HG03064 (cell line): ENCODE data around the gene PVALEF.
"Not testable (repeated sequence)": the region's sequence is repeated elsewhere in the genome, so short reads cannot be mapped to it uniquely, and the experiment has no call there.

Source experiments
- ATAC-seq: cut with Tn5 transposase; IDR thresholded peaks from one replicate; pipeline ENCODE4 v1.9.1; 2021; ENCODE audit warnings: low read depth; ENCODE audit not compliant: unreplicated experiment

Gene PVALEF

DNA sequence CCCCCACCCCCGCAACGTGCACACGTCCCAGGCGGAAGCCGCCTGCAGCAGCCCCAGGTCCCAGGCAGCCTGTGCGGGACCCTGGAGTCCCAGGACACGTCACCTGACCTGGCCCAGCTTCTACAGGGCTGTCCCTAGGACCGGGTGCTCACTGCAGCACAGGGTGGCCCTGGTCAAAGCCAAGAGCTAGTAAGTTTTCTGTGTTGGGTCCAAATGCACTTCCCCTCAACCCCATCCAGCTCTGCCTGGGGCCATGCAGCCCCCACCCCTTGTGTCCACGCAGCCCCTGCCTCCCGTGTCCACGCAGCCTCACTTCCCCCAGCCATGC, 22.1 kb upstream of the PVALEF start:
- no peak for ATAC-seq

DNA sequence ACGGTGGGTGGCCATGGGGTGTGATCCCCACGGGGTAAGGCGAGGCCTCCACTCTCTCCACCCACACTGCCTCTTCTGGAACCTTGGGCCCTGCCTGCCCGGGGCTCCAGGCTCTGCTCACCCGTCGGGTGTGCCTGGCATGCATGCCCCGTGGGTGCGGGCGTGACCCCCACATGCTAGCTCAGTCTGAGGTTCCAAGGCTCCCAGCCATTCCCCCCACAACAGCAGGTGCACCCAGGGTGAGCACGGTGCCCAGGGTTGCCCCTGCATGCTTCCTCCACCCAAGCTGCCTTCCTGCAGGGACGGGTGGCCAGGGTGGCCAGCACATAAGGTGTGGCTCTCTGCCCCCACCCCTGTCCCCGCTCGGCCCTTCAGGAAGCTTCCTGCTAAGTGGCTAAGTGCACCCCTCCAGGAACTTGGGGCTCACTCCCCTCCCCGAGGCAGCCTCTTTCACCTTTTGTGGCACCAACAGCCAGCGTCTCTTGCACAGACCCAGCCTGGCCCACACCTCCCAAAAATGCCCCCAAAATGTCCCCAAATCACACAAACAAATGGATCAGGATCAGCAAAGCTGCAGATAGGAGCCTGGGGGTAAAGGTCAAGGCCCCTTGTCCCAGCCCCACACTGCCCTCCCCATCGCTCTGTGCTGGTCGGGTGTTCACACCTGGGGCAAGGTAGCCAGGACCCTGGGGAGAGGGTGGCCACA, 21.4 kb upstream of the PVALEF start:
- ATAC-seq: no peak

DNA sequence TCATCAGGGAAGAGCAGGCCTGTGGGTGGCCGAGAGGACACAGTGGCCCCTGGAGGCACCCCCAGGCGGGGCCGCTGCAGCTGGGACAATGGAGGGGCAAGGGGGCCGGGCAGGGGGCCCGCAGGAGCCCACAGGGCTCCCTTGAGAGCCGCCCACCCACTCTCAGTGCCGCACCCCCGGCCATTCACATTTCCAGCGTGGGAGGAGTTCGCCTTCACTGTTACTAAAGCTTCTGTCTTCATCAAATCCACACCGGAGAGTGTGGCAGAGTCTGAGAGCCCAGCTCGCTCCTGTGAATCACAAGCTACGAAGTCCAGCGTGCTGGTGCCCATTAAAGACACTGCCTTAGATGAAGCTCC, 20.9 kb upstream of the PVALEF start:
- ATAC-seq: no peak

- ATAC-seq: not testable (repeated sequence)
Measured at GRCh38 chr17:81146208-81146607, 19.1 kb upstream of the PVALEF start.

DNA sequence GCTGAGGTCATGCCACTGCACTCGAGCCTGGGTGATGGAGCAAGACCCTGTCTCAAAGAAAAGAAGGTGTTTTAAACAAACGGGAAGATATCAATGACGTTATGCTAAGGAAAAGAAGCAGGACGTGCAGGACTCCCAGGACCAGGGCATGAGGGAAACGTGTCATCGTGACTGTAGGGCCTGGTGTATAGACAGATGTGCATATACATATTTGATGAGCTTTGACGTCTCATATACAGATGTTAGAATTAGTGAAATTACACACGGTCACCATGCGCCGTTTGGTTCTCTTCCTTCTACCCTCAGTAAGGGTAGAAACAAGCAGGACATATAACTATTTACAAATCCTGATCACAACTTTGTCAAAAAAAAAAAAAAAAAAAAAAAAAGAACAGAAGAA, 17.6 kb upstream of the PVALEF start:
- no peak for ATAC-seq

DNA sequence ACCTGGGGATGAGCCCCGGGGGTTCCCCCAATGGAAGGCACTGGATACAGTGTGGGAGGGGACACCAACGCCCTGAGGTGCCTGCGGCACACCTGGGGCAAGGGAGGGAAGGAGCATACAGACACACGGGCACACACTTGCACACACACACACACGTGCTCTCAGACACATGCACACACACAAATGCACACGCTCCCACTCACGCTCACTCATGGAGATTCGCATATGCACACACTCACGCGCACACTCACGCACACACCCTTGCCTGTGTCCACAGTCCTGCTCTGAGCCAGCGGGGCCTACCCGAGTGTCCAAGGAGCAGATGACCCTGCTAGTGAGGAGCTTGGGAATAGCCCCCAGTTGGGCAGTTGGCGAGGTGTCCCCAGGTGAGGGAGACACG, 16.7 kb upstream of the PVALEF start:
- no peak for ATAC-seq

- ATAC-seq: no peak
Measured at GRCh38 chr17:81148986-81149533, 16.2 kb upstream of the PVALEF start.

DNA sequence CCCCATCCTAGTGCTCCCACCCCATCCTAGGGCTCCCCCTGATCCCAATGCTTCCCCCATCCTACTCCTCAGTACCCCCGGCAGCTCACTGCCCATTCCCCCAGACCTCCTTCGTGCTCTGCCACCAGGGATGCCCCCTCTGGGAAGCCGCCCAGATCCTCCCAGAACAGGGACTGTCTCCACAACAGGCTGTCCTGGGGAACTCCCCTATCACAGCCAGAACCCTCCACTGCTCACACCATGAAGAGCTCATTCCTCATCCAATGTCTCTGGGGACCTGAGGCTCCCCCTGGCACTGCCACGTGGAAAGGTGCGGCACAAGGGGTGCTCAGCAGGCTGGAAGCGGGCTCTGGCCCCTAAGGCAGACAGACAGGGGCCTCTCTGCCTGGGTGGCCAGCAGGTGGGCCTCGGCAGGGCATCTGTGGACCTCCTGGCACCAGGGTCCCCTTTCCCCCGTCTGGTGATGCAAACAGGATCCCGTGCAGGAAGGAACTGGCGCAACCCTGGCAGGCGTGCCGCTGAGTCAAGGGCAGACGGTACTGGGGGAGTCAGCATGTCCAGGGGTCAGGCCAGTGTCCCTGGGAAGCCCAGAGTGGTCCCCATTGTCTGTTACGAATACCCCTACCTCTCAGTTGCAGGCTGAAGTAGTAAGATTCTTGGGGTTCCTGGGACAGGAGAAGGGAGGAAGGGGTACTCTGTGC, 14.8 kb upstream of the PVALEF start:
- ATAC-seq: no peak

GRCh38 chr17:81151278-81151677, 14.0 kb upstream of the PVALEF start:
- ATAC-seq: no peak

DNA sequence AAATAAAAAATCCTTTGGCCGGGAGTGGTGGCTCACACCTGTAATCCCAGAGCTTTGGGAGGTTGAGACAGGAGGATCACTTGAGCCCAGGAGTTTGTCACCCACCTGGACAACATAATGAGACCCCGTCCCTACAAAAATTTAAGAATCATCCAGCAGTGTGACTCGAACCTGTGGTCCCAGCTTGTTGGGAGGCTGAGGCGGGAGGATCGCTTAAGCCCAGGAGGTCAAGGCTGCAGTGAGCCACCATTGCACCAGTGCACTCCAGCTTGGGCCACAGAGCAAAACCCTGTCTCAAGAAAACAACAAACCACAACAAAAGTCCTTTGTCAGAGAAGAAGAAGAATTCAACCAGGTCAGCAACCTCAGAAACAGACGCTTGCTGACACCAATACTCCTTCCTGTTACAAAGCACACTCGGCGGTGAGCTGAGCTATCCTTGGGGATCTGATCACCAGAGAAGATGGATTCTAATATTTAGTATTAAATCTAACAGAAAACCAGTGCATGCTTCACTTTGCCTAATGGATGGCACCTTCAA, 12.9 kb upstream of the PVALEF start:
- no peak for ATAC-seq

GRCh38 chr17:81153340-81153803, 11.9 kb upstream of the PVALEF start:
- no peak for ATAC-seq

GRCh38 chr17:81154016-81154415, 11.3 kb upstream of the PVALEF start:
- not testable (repeated sequence) for ATAC-seq

DNA sequence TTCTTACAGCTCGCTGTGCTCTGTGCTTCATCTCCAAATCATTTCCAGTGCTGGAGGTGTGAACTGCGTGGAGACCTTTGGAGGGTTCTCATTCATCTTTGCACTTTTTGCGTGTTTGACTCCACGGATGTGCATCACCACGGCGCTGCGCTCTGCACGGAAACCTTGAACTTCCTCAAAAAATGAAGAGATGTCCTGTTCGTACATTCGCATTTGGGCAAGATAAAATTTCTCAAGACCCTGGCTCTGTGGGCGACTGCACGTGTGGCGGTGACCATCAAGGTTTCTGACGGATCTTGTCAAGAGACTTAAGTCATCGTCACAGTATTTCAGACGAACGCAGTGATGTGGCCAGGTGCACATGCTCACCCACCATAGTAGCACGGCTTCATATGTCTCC, 10.3 kb upstream of the PVALEF start:
- ATAC-seq: no peak

DNA sequence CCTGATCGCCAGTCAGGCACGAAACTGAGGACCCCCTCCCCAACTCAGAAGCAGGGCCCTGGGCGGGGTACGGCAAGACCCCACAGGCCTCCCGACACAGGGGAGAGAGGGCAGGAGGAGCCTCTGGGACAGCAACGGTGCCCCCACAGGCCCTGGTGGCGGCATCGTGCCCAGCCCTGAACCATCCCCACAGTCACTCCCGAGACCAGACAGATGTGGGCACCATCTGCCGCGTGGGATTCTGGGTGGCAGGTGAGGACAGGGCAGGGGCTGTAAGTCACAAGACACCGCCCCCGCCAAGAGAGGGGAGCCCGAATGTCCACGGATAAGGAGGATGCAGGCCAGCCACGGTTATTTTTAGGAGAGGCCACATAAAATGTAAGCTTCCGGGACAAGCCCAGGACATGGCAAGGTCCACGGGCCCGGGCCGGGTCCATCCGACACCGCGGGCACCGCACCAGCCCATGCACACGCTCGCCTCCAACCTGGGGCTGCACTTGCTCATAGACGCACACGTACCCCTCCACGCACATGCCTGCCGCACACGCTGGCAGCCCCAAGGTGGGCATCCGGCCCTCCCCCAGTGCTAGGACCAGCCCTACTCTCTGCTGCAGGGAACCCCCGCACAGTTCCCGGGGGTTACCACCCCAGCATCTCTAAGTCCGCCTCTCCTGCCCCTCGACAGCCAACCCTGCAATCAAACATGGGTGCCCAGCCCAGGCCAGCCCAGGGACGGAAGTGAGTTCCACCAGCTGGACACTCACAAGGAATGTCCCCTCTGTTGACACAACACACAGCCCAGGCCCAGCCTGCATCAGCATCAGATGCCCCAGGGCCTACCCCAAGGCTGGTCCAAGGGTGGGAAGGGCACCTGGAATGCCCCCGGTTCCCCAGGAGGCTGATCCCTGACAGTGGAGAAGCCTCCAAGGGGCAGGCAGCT, 8.2 kb upstream of the PVALEF start:
- no peak for ATAC-seq

DNA sequence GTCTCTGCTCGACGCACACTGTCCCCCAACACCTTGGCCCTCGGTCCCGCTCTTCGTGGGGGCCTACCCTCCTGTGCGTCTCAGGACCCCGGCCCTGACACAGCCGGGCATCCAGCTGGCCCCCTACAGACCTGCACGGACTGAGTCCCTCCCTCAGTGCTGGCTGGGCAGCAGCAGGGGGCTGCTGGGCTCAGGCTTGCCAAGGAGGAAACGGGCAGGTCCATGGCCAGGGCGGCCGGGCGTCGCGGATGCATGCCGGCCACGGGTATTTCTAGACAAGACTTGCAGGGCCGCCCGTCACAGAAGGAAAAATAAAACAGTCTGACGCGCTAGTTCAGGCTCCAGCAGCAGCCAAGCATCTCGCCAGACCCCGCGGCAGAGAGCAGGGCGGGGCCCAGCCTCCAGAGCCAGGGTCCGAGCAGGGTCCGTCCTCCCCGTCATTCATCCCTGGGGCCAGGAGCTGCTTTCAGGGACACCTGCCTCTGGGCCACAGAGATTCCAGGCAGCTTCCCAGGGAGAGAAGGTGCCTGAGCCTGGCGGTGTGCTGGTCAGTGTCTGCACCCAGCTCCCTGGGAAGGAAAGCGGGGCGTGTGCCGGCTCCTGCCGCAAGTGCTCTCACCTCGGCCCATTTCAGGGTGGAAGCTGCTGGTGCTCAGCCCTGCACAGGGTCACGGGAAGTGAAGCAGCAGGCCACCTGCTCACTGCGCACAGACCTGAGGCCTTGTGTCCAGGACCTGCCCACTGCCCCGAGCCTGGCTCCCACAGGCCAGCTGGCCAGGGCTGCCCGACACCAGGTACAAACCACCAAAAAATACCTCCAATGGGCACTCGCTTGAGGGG, 7.2 kb upstream of the PVALEF start:
- no peak for ATAC-seq

DNA sequence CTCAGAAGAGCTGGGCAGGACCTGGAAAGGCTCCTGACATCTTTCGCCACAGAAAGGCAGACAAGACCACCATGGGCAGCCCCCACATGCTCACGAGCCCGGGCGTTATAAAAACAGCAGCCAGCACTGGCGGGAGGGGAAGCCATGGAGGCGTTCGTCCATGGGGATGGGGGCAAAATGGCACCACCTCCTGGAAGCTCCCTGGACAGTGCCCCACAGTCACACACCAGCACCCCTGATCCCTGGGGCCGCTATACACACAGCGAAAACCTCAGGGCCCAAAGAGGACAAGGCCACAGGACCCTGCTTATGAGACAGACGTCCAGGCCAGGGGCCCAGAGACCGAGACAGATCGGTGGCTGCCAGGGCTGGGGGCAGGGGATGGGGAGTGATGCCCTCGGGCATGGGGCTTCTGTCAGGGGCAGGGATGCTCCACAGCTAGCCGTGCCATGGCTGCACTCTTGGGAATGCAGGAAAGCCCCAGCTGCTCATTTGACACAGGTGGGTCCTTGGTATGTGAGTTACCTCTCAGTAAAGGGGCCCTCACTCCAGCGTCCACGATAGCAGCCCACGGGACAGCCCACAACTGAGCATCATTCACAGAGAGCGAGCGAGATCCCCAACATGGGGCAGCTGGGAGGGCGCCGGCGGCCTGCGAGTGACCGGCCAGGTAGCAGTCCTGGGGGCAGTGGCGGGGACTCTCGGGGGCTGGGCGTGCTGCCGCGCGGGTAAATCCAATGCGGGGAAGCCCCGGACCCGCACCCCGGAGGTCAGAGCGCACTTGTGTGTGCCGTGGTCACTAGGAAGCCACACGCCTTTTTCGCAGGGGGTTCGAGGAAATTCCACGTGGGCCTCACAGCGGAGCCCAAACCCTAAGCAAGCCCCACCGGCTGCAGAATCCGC, 6.4 kb upstream of the PVALEF start:
- no peak for ATAC-seq

DNA sequence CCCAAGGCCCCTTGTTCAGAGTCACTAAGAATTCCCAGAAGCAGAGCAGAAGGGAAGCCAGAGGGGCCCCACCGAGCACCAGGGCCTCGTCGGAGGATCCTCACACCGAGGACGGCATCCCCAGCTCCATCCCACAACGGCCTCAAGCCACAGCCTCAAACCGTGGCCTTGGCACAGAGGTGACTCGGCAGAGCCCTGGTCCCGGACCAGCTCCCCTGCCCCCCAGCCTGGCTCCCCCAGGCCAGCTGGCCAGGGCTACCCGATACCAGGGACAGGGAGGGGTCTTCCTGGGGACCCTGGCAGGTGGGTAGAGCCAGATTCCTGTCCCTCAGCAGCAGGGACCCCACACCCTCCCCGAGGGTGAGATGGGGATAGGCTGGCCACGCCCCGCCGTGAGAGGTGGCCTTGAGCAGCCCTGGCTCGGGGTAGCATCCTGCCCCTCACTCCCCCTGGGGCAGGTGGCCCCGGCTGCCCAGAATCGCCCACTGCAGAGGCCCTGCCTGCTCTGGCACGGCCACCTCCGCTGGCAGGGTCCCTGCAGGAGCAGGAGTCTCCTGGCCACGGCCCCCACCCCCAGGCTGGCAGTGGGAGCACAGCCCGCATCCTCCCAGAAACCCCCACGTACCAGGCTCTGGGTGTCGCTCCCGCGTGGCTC, 5.6 kb upstream of the PVALEF start:
- no peak for ATAC-seq

DNA sequence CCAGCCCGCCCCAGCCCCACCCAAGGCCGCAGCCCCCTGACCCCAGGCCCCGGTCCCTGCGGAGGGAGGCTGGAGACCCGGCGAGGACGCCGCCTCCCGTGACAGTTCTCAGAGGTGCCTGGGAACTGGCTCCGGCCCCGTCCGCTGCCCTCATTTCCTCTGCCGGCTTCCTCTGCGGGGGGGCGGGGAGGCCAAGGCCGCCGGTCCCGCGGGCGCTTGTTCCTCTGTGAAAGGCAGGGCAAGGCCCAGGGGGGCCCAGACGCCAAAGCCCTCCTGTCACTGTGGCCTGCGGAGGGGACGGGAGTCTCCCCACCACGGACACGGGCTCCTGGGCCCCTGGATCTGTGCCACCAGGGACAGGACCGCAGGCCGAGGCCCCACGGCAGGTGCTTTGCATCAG, 5.0 kb upstream of the PVALEF start:
- no peak for ATAC-seq
